ENCODE measurements around the gene ZNF484.

DNA sequence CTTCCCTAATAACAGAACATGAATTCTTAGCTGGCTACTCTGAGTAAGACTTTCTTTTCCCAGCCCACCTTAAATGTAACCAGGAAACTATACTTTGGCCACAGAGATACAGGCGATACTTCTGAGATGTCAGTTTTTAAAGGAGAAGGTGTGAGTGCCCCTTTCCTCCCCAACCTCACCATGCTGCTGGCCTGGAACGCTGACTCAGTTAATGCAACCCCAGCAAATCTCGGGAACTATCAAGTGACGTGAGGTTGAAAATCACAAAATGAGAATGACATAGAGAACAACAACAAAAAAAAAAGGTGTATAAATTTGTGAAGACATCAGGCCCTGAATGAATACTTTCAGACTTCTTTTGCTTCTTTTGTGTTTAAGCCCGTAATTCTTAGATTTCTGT lies 13.7 kb downstream of the ZNF484 start:
- TF ChIP-seq, protein P1, sequence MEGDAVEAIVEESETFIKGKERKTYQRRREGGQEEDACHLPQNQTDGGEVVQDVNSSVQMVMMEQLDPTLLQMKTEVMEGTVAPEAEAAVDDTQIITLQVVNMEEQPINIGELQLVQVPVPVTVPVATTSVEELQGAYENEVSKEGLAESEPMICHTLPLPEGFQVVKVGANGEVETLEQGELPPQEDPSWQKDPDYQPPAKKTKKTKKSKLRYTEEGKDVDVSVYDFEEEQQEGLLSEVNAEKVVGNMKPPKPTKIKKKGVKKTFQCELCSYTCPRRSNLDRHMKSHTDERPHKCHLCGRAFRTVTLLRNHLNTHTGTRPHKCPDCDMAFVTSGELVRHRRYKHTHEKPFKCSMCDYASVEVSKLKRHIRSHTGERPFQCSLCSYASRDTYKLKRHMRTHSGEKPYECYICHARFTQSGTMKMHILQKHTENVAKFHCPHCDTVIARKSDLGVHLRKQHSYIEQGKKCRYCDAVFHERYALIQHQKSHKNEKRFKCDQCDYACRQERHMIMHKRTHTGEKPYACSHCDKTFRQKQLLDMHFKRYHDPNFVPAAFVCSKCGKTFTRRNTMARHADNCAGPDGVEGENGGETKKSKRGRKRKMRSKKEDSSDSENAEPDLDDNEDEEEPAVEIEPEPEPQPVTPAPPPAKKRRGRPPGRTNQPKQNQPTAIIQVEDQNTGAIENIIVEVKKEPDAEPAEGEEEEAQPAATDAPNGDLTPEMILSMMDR (IDR thresholded peaks at IDR 0.05; ENCODE audit: insufficient read depth, low read length) = no peak
- TF ChIP-seq POLR2AphosphoS5 (IDR thresholded peaks at IDR 0.05; ENCODE audit: low read depth) (no peak), GABPA (IDR thresholded peaks at IDR 0.05; ENCODE audit: low read depth) (no peak), SPI1 (IDR thresholded peaks at IDR 0.05; ENCODE audit: borderline replicate concordance, low read depth) (no peak)
- TF ChIP-seq, protein P2, sequence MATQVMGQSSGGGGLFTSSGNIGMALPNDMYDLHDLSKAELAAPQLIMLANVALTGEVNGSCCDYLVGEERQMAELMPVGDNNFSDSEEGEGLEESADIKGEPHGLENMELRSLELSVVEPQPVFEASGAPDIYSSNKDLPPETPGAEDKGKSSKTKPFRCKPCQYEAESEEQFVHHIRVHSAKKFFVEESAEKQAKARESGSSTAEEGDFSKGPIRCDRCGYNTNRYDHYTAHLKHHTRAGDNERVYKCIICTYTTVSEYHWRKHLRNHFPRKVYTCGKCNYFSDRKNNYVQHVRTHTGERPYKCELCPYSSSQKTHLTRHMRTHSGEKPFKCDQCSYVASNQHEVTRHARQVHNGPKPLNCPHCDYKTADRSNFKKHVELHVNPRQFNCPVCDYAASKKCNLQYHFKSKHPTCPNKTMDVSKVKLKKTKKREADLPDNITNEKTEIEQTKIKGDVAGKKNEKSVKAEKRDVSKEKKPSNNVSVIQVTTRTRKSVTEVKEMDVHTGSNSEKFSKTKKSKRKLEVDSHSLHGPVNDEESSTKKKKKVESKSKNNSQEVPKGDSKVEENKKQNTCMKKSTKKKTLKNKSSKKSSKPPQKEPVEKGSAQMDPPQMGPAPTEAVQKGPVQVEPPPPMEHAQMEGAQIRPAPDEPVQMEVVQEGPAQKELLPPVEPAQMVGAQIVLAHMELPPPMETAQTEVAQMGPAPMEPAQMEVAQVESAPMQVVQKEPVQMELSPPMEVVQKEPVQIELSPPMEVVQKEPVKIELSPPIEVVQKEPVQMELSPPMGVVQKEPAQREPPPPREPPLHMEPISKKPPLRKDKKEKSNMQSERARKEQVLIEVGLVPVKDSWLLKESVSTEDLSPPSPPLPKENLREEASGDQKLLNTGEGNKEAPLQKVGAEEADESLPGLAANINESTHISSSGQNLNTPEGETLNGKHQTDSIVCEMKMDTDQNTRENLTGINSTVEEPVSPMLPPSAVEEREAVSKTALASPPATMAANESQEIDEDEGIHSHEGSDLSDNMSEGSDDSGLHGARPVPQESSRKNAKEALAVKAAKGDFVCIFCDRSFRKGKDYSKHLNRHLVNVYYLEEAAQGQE (IDR thresholded peaks at IDR 0.05; ENCODE audit: insufficient replicate concordance, low read depth) = no peak

Measured in HL-60 (cell line).